H1 (cell line): ENCODE results near the gene NPTN.

Experiments
- CBX5 ChIP-seq: fragments of 300-800, 300-1000 bp; sonication (generic); IDR thresholded peaks from 2 replicates; pipeline ENCODE4 v1.7.1; 2016; ENCODE audit warnings: antibody characterized with exemption, low read length, low read depth
- CTCF ChIP-seq, 3 experiments: IDR thresholded peaks; 1 replicate in 2 of 3; 2 replicates in 1 of 3; pipeline versions ENCODE4 v1.5.1 to v1.6.1; 2011; ENCODE audit warnings: low read length in 3 of 3, mild to moderate bottlenecking in 3 of 3, inconsistent platforms in 2 of 3, low read depth in 1 of 3, moderate library complexity in 1 of 3; ENCODE audit not compliant: insufficient read depth in 1 of 3; ENCODE audit errors: control extremely low read depth in 1 of 3
- EP300 ChIP-seq, 2 experiments: IDR thresholded peaks; 1 replicate in 1 of 2; 2 replicates in 1 of 2; pipeline ENCODE4 v1.6.1; 2011 to 2012; ENCODE audit warnings: low read depth in 2 of 2, low read length in 2 of 2, mild to moderate bottlenecking in 2 of 2, borderline replicate concordance in 1 of 2, inconsistent platforms in 1 of 2, moderate library complexity in 1 of 2
- GABPA ChIP-seq: IDR thresholded peaks from 2 replicates; pipeline ENCODE4 v1.6.1; 2011; ENCODE audit warnings: mild to moderate bottlenecking, low read length, moderate library complexity, borderline replicate concordance; ENCODE audit not compliant: insufficient read depth
- POLR2A ChIP-seq, 2 experiments: IDR thresholded peaks; 1 replicate in 1 of 2; 2 replicates in 1 of 2; pipeline ENCODE4 v1.6.1; 2011; ENCODE audit warnings: low read depth in 2 of 2, low read length in 2 of 2, mild to moderate bottlenecking in 2 of 2; ENCODE audit errors: control extremely low read depth in 1 of 2
- POLR2AphosphoS5 ChIP-seq: IDR thresholded peaks from 2 replicates; pipeline ENCODE4 v1.6.1; 2011; ENCODE audit warnings: low read depth, low read length
- RFX5 ChIP-seq: IDR thresholded peaks from 2 replicates; pipeline ENCODE4 v1.6.1; 2011; ENCODE audit warnings: low read depth, low read length, improper control_type of control experiment, borderline replicate concordance
- SP1 ChIP-seq: IDR thresholded peaks from 2 replicates; pipeline ENCODE4 v1.6.1; 2011; ENCODE audit warnings: low read depth, low read length
- SRF ChIP-seq: IDR thresholded peaks from 2 replicates; pipeline ENCODE4 v1.6.1; 2011; ENCODE audit warnings: mild to moderate bottlenecking, low read depth, low read length, moderate library complexity
- TBP ChIP-seq: IDR thresholded peaks from 2 replicates; pipeline ENCODE4 v1.6.1; 2011; ENCODE audit warnings: low read depth, low read length, improper control_type of control experiment
- YY1 ChIP-seq: IDR thresholded peaks from 2 replicates; pipeline ENCODE4 v1.6.1; 2011; ENCODE audit warnings: low read depth, mild to moderate bottlenecking, low read length

- no peak for TF ChIP-seq GABPA
- no peak for TF ChIP-seq SRF
- TF ChIP-seq RFX5: no peak
- no peak for TF ChIP-seq EP300 (IDR thresholded peaks at IDR 0.05; ENCODE audit: borderline replicate concordance in 1 of 2, low read depth in 2 of 2, low read length in 2 of 2)
- no peak for TF ChIP-seq POLR2AphosphoS5
- TF ChIP-seq CBX5: no peak
- no peak for TF ChIP-seq CTCF (IDR thresholded peaks at IDR 0.05; ENCODE audit: control extremely low read depth in 1 of 3, insufficient read depth in 1 of 3, low read depth in 1 of 3, low read length in 3 of 3)
- TF ChIP-seq YY1: no peak
- TF ChIP-seq POLR2A (IDR thresholded peaks at IDR 0.05; ENCODE audit: control extremely low read depth in 1 of 2, low read depth in 2 of 2, low read length in 2 of 2): no peak
- TF ChIP-seq SP1: no peak
- TF ChIP-seq TBP: no peak
Measured at GRCh38 chr15:73679964-73680363, 46.8 kb upstream of the NPTN start.
